HEK293 (cell line): Measurements from ENCODE around the gene WWOX.

Experiments
- CTCF ChIA-PET: fragments of 350-600 bp; formaldehyde crosslinking; extraction: SDS; loops from one replicate; lab custom pipeline; 2021; ENCODE audit warnings: antibody characterized with exemption; lab: Yijun Ruan, JAX
- POLR2A ChIA-PET: fragments of 300-600 bp; formaldehyde crosslinking; extraction: SDS; loops from one replicate; lab custom pipeline; 2020; ENCODE audit warnings: antibody characterized with exemption, inconsistent platforms; lab: Yijun Ruan, JAX
- H3K27ac ChIP-seq: fragments of 200-500 bp; sonication (Bioruptor generic); 2 replicates; pipeline ENCODE4 v1.5.1; 2014; ENCODE audit warnings: low read depth, low read length, control low read depth, inconsistent platforms; ENCODE audit errors: extremely low read depth
- H3K36me3 ChIP-seq, 2 experiments: fragments of 200-500 bp in 1 of 2; sonication (Bioruptor generic) in 1 of 2; 1 replicate in 1 of 2; 2 replicates in 1 of 2; pipeline ENCODE4 v1.5.1; 2014 to 2017; ENCODE audit warnings: inconsistent platforms in 2 of 2, low read length in 2 of 2; ENCODE audit not compliant: control insufficient read depth in 2 of 2, insufficient read depth in 1 of 2
- H3K4me1 ChIP-seq: fragments of 200-500 bp; sonication (Bioruptor generic); 2 replicates; pipeline ENCODE4 v1.5.1; 2014; ENCODE audit warnings: mild to moderate bottlenecking, low read length, inconsistent platforms; ENCODE audit not compliant: control insufficient read depth, insufficient read depth
- H3K4me3 ChIP-seq: 2 replicates; pipeline ENCODE4 v1.5.1; 2011; ENCODE audit warnings: low read depth, mild to moderate bottlenecking, control low read depth, low read length, moderate library complexity
- H3K9me3 ChIP-seq: fragments of 200-500 bp; sonication (Bioruptor generic); 2 replicates; pipeline ENCODE4 v1.5.1; 2014; ENCODE audit warnings: low read depth, low read length, inconsistent platforms; ENCODE audit not compliant: control insufficient read depth, insufficient read depth
- CTCF ChIP-seq: fragments of 450-650 bp; formaldehyde crosslinking; IDR thresholded peaks from 2 replicates; pipeline ENCODE4 v1.5.1; 2016; ENCODE audit warnings: missing biosample characterization, missing genetic modification characterization
- EGR2 ChIP-seq: fragments of 450-650 bp; formaldehyde crosslinking; IDR thresholded peaks from 2 replicates; pipeline ENCODE4 v1.5.1; 2016; ENCODE audit warnings: low read depth, missing biosample characterization, missing genetic modification characterization
- ELK4 ChIP-seq: IDR thresholded peaks from 2 replicates; pipeline ENCODE4 v1.6.1; 2011; ENCODE audit warnings: mild to moderate bottlenecking, low read depth, low read length, borderline replicate concordance
- GLI2 ChIP-seq: fragments of 450-650 bp; formaldehyde crosslinking; IDR thresholded peaks from 2 replicates; pipeline ENCODE4; 2017; ENCODE audit warnings: missing biosample characterization, missing genetic modification characterization, low read depth, borderline replicate concordance
- KLF7 ChIP-seq: fragments of 450-650 bp; formaldehyde crosslinking; IDR thresholded peaks from 2 replicates; pipeline ENCODE4 v1.5.1; 2016; ENCODE audit warnings: missing biosample characterization, missing genetic modification characterization, borderline replicate concordance
- MYNN ChIP-seq: fragments of 450-650 bp; formaldehyde crosslinking; IDR thresholded peaks from 2 replicates; pipeline ENCODE4 v1.5.1; 2016; ENCODE audit warnings: missing biosample characterization, missing genetic modification characterization, borderline replicate concordance
- OSR2 ChIP-seq: fragments of 450-650 bp; formaldehyde crosslinking; IDR thresholded peaks from 2 replicates; pipeline ENCODE4 v1.5.1; 2016; ENCODE audit warnings: missing biosample characterization, missing genetic modification characterization
- SALL2 ChIP-seq: fragments of 450-650 bp; formaldehyde crosslinking; IDR thresholded peaks from 2 replicates; pipeline ENCODE4 v1.5.0; 2017; ENCODE audit warnings: missing biosample characterization, mild to moderate bottlenecking, missing genetic modification characterization, borderline replicate concordance
- TCF7L2 ChIP-seq: IDR thresholded peaks from 2 replicates; pipeline ENCODE4 v1.6.1; 2011; ENCODE audit warnings: low read depth, mild to moderate bottlenecking, inconsistent platforms, low read length, moderate library complexity, borderline replicate concordance
- ZBTB17 ChIP-seq: fragments of 450-650 bp; formaldehyde crosslinking; IDR thresholded peaks from 2 replicates; pipeline ENCODE4 v1.5.1; 2016; ENCODE audit warnings: missing biosample characterization, missing genetic modification characterization
- ZFP3 ChIP-seq: fragments of 450-650 bp; formaldehyde crosslinking; IDR thresholded peaks from 2 replicates; pipeline ENCODE4 v1.5.1; 2016; ENCODE audit warnings: low read depth, missing biosample characterization, missing genetic modification characterization
- ZNF214 ChIP-seq: fragments of 450-650 bp; formaldehyde crosslinking; IDR thresholded peaks from 2 replicates; pipeline ENCODE4 v1.5.1; 2017; ENCODE audit warnings: missing biosample characterization, mild to moderate bottlenecking, missing genetic modification characterization, borderline replicate concordance
- ZNF26 ChIP-seq: fragments of 450-650 bp; formaldehyde crosslinking; IDR thresholded peaks from 2 replicates; pipeline ENCODE4 v1.5.1; 2016; ENCODE audit warnings: missing biosample characterization, missing genetic modification characterization
- ZNF341 ChIP-seq: fragments of 450-650 bp; formaldehyde crosslinking; IDR thresholded peaks from 2 replicates; pipeline ENCODE4; 2016; ENCODE audit warnings: low read depth, missing biosample characterization, missing genetic modification characterization
- ZNF394 ChIP-seq: fragments of 450-650 bp; formaldehyde crosslinking; IDR thresholded peaks from 2 replicates; pipeline ENCODE4 v1.5.1; 2016; ENCODE audit warnings: missing biosample characterization, missing genetic modification characterization, mild to moderate bottlenecking, moderate library complexity, borderline replicate concordance
- ZNF501 ChIP-seq: fragments of 450-650 bp; formaldehyde crosslinking; IDR thresholded peaks from 2 replicates; pipeline ENCODE4 v1.5.1; 2016; ENCODE audit warnings: missing biosample characterization, missing genetic modification characterization
- ZNF585B ChIP-seq: fragments of 450-650 bp; formaldehyde crosslinking; IDR thresholded peaks from 2 replicates; pipeline ENCODE4 v1.5.1; 2016; ENCODE audit warnings: missing biosample characterization, missing genetic modification characterization
- ZNF610 ChIP-seq: fragments of 450-650 bp; formaldehyde crosslinking; IDR thresholded peaks from 2 replicates; pipeline ENCODE4 v1.5.1; 2016; ENCODE audit warnings: missing biosample characterization, missing genetic modification characterization, borderline replicate concordance
- ZNF777 ChIP-seq: fragments of 450-650 bp; formaldehyde crosslinking; IDR thresholded peaks from 2 replicates; pipeline ENCODE4 v1.5.1; 2017; ENCODE audit warnings: missing biosample characterization, missing genetic modification characterization, borderline replicate concordance
- ZNF843 ChIP-seq: fragments of 450-650 bp; formaldehyde crosslinking; IDR thresholded peaks from 2 replicates; pipeline ENCODE4 v1.5.1; 2016; ENCODE audit warnings: missing biosample characterization, missing genetic modification characterization

WWOX gene

GRCh38 chr16:78421181-78421708 is 321.8 kb downstream of the WWOX start:
- ChIA-PET CTCF (interaction anchor here (0.6 kb wide), 1 partner anchor 181 kb away, joined by 3 read pairs; no protein-coding TSS in a partner anchor), POLR2A (interaction anchor here (0.6 kb wide), 1 partner anchor 33 kb away, joined by 6 read pairs; no protein-coding TSS in a partner anchor)
- Histone ChIP-seq H3K36me3 (no peaks in the 10 kb centered on the region), H3K9me3 (no peaks in the 10 kb centered on the region), H3K27ac (no peak overlapping the region), H3K4me1 (no peaks in the 10 kb centered on the region), H3K4me3 (no peak overlapping the region)
- TF ChIP-seq CTCF (tag by site-specific recombination) (0 out of 2 replicates have a peak, but pooled peaks have one; percentile 8), TCF7L2 (no peak)

- no peaks in the 10 kb centered on the region for H3K9me3 ChIP-seq
- CTCF ChIA-PET, result interaction anchor here (2.5 kb wide), 1 partner anchor 11 kb away, joined by 7 read pairs; no protein-coding TSS in a partner anchor
- no peaks in the 10 kb centered on the region for H3K4me1 ChIP-seq
- H3K4me3 ChIP-seq, result no peak overlapping the region
- peaks cover 0 to 3% of the 10 kb centered on the region in 2 experiments; a peak in 1 of 3 replicates for H3K36me3 ChIP-seq
- no peak overlapping the region for H3K27ac ChIP-seq
- POLR2A ChIA-PET, result no interaction called here
- TF ChIP-seq KLF7 (tag by site-specific recombination), result no peak
- no peak for TF ChIP-seq ZNF585B (tag by site-specific recombination)
- TF ChIP-seq ZNF394 (tag by site-specific recombination), result no peak
- no peak for TF ChIP-seq ZNF501 (tag by site-specific recombination)
- TF ChIP-seq SALL2 (tag by site-specific recombination), result no peak
- TF ChIP-seq ZNF843 (tag by site-specific recombination), result no peak
- TF ChIP-seq ZNF610, result no peak
- TF ChIP-seq GLI2 (tag by site-specific recombination), result no peak
- TF ChIP-seq ELK4, result no peak
- TF ChIP-seq EGR2 (tag by site-specific recombination), result no peak
- no peak for TF ChIP-seq ZBTB17 (tag by site-specific recombination)
- no peak for TF ChIP-seq ZFP3 (tag by site-specific recombination)
- TF ChIP-seq OSR2 (tag by site-specific recombination), result no peak
- TF ChIP-seq ZNF26 (tag by site-specific recombination), result no peak
- TF ChIP-seq ZNF214 (tag by site-specific recombination), result no peak
- no peak for TF ChIP-seq ZNF341 (tag by site-specific recombination)
- no peak for TF ChIP-seq ZNF777
- TF ChIP-seq MYNN, result no peak
Observed at GRCh38 chr16:78425281-78425680, 325.8 kb downstream of the WWOX start.
